ENCODE data around the gene OBSCN.

GRCh38 chr1:228171221-228171891 is 36.5 kb upstream of the OBSCN start:
- no peak for TF ChIP-seq EZH2phosphoT487 (IDR thresholded peaks at IDR 0.05; ENCODE audit: borderline replicate concordance)
- TF ChIP-seq CTCF (conservative IDR thresholded peaks at IDR 0.05; ENCODE audit: low read length) = no peak
